Stomach (tissue), 4 donors: ENCODE results near the gene CD2BP2.

Source experiments
- EP300 ChIP-seq: sonication (generic); formaldehyde crosslinking; IDR thresholded peaks from one replicate; pipeline ENCODE4 v1.6.1; 2017; ENCODE audit warnings: antibody characterized with exemption
- POLR2A ChIP-seq, 4 donors: fragments of 450-650 bp; IDR thresholded peaks; one replicate each; pipeline ENCODE4 v1.6.1; 2016; ENCODE audit warnings: antibody characterized with exemption in 4 of 4, control low read depth in 2 of 4, mild to moderate bottlenecking in 1 of 4, moderate library complexity in 1 of 4

- TF ChIP-seq POLR2A (IDR thresholded peaks at IDR 0.05) (no peak), EP300 (no peak)
Measured at GRCh38 chr16:30371248-30371816, 16.2 kb upstream of the CD2BP2 start.
